CD14-positive monocyte (primary cell): ENCODE data around the gene CYFIP2. TPM values are rescaled to one million over a fixed set of nuclear protein-coding genes. Genes with fewer than 3 reads are reported as not detected.

Experiments used
- DNase-seq, 3 donors: peaks; one replicate each; pipeline ENCODE4 v3.0.0-alpha.2; 2011 to 2022
- H2AFZ ChIP-seq: 2 replicates; pipeline ENCODE4 v1.6.0; 2012; ENCODE audit warnings: mild to moderate bottlenecking, low read depth, low read length, inconsistent platforms; ENCODE audit not compliant: insufficient read depth, poor library complexity, severe bottlenecking
- H3K27ac ChIP-seq, 2 donors: 1 replicate in 1 of 2; 2 replicates in 1 of 2; pipeline ENCODE4 v1.5.1; 2012 to 2013; ENCODE audit warnings: low read length in 2 of 2, control low read depth in 1 of 2, inconsistent platforms in 1 of 2, low read depth in 1 of 2, mild to moderate bottlenecking in 1 of 2
- H3K27me3 ChIP-seq, 2 donors: one replicate each; pipeline versions ENCODE4 v1.6.0 to v1.6.1; 2011 to 2013; ENCODE audit warnings: low read length in 2 of 2; ENCODE audit not compliant: control insufficient read depth in 2 of 2, insufficient read depth in 2 of 2
- H3K36me3 ChIP-seq, 2 donors: replicated peaks in 1 of 2; 1 replicate in 1 of 2; 2 replicates in 1 of 2; pipeline versions ENCODE4 v1.5.1 to v1.6.1; 2012 to 2013; ENCODE audit warnings: low read length in 2 of 2, control low read depth in 1 of 2, inconsistent platforms in 1 of 2, mild to moderate bottlenecking in 1 of 2; ENCODE audit not compliant: insufficient read depth in 2 of 2, control insufficient read depth in 1 of 2
- H3K4me1 ChIP-seq, 2 donors: 1 replicate in 1 of 2; 2 replicates in 1 of 2; pipeline versions ENCODE4 v1.5.1 to v1.6.1; 2012 to 2013; ENCODE audit warnings: low read length in 2 of 2, control low read depth in 1 of 2, inconsistent platforms in 1 of 2, mild to moderate bottlenecking in 1 of 2, moderate library complexity in 1 of 2; ENCODE audit not compliant: insufficient read depth in 2 of 2, control insufficient read depth in 1 of 2
- H3K4me2 ChIP-seq: replicated peaks from 2 replicates; pipeline ENCODE3; 2012; ENCODE audit warnings: low read length, moderate library complexity, mild to moderate bottlenecking; ENCODE audit not compliant: poor library complexity, severe bottlenecking; ENCODE audit errors: extremely low read depth
- H3K4me3 ChIP-seq, 3 experiments: fragments of 200-600 bp in 1 of 3; sonication (generic) in 1 of 3; replicated peaks in 1 of 3; 1 replicate in 2 of 3; 2 replicates in 1 of 3; pipeline ENCODE4 v1.5.1; 2011 to 2013; ENCODE audit warnings: low read length in 3 of 3, mild to moderate bottlenecking in 3 of 3, control low read depth in 2 of 3, low read depth in 2 of 3, inconsistent platforms in 1 of 3, moderate library complexity in 1 of 3
- H3K79me2 ChIP-seq: 2 replicates; pipeline ENCODE4 v1.6.0; 2012; ENCODE audit warnings: mild to moderate bottlenecking, control low read depth, inconsistent platforms, low read length, moderate library complexity; ENCODE audit not compliant: insufficient read depth
- H3K9ac ChIP-seq: 2 replicates; pipeline ENCODE4 v1.6.0; 2017; ENCODE audit warnings: low read length, mild to moderate bottlenecking; ENCODE audit not compliant: insufficient read depth, poor library complexity, severe bottlenecking
- H3K9me3 ChIP-seq, 2 donors: replicated peaks in 1 of 2; 1 replicate in 1 of 2; 2 replicates in 1 of 2; pipeline versions ENCODE4 v1.5.1 to v1.6.1; 2012 to 2013; ENCODE audit warnings: low read length in 2 of 2, control low read depth in 1 of 2; ENCODE audit not compliant: control insufficient read depth in 1 of 2, insufficient read depth in 1 of 2
- H4K20me1 ChIP-seq: 2 replicates; pipeline ENCODE4 v1.6.0; 2012; ENCODE audit warnings: mild to moderate bottlenecking, low read length, control low read depth, moderate library complexity; ENCODE audit not compliant: insufficient read depth
- H3K27ac Mint-ChIP-seq, 7 donors: one replicate each; pipeline ENCODE4 v1.8.0; 2020; ENCODE audit warnings: mild to moderate bottlenecking in 7 of 7, mixed read lengths in 7 of 7, moderate library complexity in 6 of 7, inconsistent platforms in 2 of 7
- H3K27me3 Mint-ChIP-seq, 3 donors: one replicate each; pipeline ENCODE4 v1.8.0; 2021 to 2022; ENCODE audit warnings: low read depth in 3 of 3, mild to moderate bottlenecking in 3 of 3, mixed read lengths in 3 of 3, moderate library complexity in 3 of 3, inconsistent platforms in 1 of 3
- H3K36me3 Mint-ChIP-seq, 2 donors: one replicate each; pipeline ENCODE4 v1.8.0; 2020; ENCODE audit warnings: mixed read lengths in 2 of 2, inconsistent platforms in 1 of 2, mild to moderate bottlenecking in 1 of 2
- H3K4me1 Mint-ChIP-seq: one replicate; pipeline ENCODE4 v1.8.0; 2020; ENCODE audit warnings: mild to moderate bottlenecking, mixed read lengths
- H3K4me3 Mint-ChIP-seq, 2 donors: one replicate each; pipeline ENCODE4 v1.8.0; 2020; ENCODE audit warnings: mild to moderate bottlenecking in 2 of 2, mixed read lengths in 2 of 2, moderate library complexity in 1 of 2
- H3K9me3 Mint-ChIP-seq, 7 donors: one replicate each; pipeline ENCODE4 v1.8.0; 2020 to 2022; ENCODE audit warnings: mixed read lengths in 7 of 7, mild to moderate bottlenecking in 6 of 7, moderate library complexity in 6 of 7, inconsistent platforms in 2 of 7
- CTCF ChIP-seq: fragments of 200-600 bp; IDR thresholded peaks from one replicate; pipeline ENCODE4 v1.8.0; 2022; ENCODE audit warnings: antibody characterized with exemption, mild to moderate bottlenecking
- WGBS: methylation state at CpG from one replicate; pipeline ENCODE4 v1.1.5; 2013; ENCODE audit warnings: missing lambda C conversion rate; ENCODE audit not compliant: insufficient coverage; 5-methylcytosine and 5-hydroxymethylcytosine counted together
- intact Hi-C, 2 donors: fragments of 100-400 bp; cut with micrococcal nuclease; formaldehyde crosslinking; loops; one replicate each; pipeline versions ENCODE4 v1.15.0 to v1.15.1; 2023
- polyA plus RNA-seq, 3 donors: library from polyadenylated mRNA; depleted of rRNA in 1 of 3; unstranded in 2 of 3; stranded (reverse) in 1 of 3; fragments of 300-500 nt in 2 of 3; fragments of >200 nt in 1 of 3; fragmentation: Illumina TruSeq in 2 of 3; gene quantifications; 1 replicate in 2 of 3; 2 replicates in 1 of 3; pipeline ENCODE4 v1.2.3, GENCODE V29; 2012 to 2021

The CYFIP2 gene
- polyA plus RNA-seq, 3 donors, result 33.6 to 45.6 (median 36.0) TPM

- Histone ChIP-seq H3K27ac (no peak overlapping the region), H3K79me2 (peaks cover 38% of the 10 kb centered on the region), H3K36me3 (no peaks in the 10 kb centered on the region), H2AFZ (no peak overlapping the region), H3K4me2 (peak overlapping the region; percentile 87), H3K27me3 (no peaks in the 10 kb centered on the region), H4K20me1 (no peaks in the 10 kb centered on the region), H3K4me1 (peaks cover 64 to 77% of the 10 kb centered on the region in 2 donors), H3K9ac (no peak overlapping the region), H3K4me3 (peak overlapping the region in 2 of 3 experiments; percentile 36 to 78), H3K9me3 (no peaks in the 10 kb centered on the region)
- DNase-seq, result no peak
- Mint-ChIP-seq H3K27me3 (peaks cover 5 to 15% (median 7%) of the 10 kb centered on the region in 3 donors), H3K4me3 (peak overlapping the region; percentile 83 to 87), H3K27ac (peak overlapping the region in 2 of 7 donors; percentile 39 to 66), H3K4me1 (peaks cover 70% of the 10 kb centered on the region), H3K9me3 (peaks cover 0 to 2% (median 0%) of the 10 kb centered on the region in 7 donors), H3K36me3 (peaks cover 10 to 19% of the 10 kb centered on the region in 2 donors)
- TF ChIP-seq CTCF, result no peak
- intact Hi-C loops, result no loop called here
- 54% methylated on average over 3 of the region's 3 CpGs for WGBS
Measured at GRCh38 chr5:157267025-157267424, 1.1 kb downstream of the CYFIP2 start.

GRCh38 chr5:157267761-157268480 is 2.0 kb downstream of the CYFIP2 start:
- Histone ChIP-seq H4K20me1 (no peaks in the 10 kb centered on the region), H3K9me3 (no peaks in the 10 kb centered on the region), H3K4me2 (peak overlapping the region; percentile 87), H3K27ac (no peak overlapping the region), H3K36me3 (no peaks in the 10 kb centered on the region), H3K4me1 (peaks cover 73 to 86% of the 10 kb centered on the region in 2 donors), H3K9ac (no peak overlapping the region), H2AFZ (no peak overlapping the region), H3K4me3 (peak overlapping the region in 1 of 3 experiments; percentile 78), H3K79me2 (peaks cover 38% of the 10 kb centered on the region), H3K27me3 (no peaks in the 10 kb centered on the region)
- Mint-ChIP-seq H3K4me3 (peak overlapping the region; percentile 31 to 67), H3K27me3 (peaks cover 4 to 15% (median 7%) of the 10 kb centered on the region in 3 donors), H3K27ac (peak overlapping the region in 2 of 7 donors; percentile 8 to 63), H3K9me3 (peaks cover 0 to 2% (median 0%) of the 10 kb centered on the region in 7 donors), H3K4me1 (peaks cover 76% of the 10 kb centered on the region), H3K36me3 (peaks cover 12 to 19% of the 10 kb centered on the region in 2 donors)
- DNase-seq, result no peak
- no peak for TF ChIP-seq CTCF
- WGBS, result 90% methylated on average over 7 of the region's 8 CpGs
- intact Hi-C loops, result no loop called here
